Transverse colon (tissue), 3 donors: ENCODE results near the gene OR6J1.

Experiments
- EP300 ChIP-seq: sonication (generic); formaldehyde crosslinking; IDR thresholded peaks from one replicate; pipeline ENCODE4 v1.6.1; 2017; ENCODE audit warnings: antibody characterized with exemption, low read depth
- POLR2A ChIP-seq: fragments of 450-650 bp; IDR thresholded peaks from one replicate; pipeline ENCODE4 v1.6.1; 2016; ENCODE audit warnings: antibody characterized with exemption, mild to moderate bottlenecking, moderate library complexity
- TF ChIP-seq, protein P1 (sequence below), 5 experiments: fragments of 200-600 bp in 3 of 5; fragments of 450-650 bp in 2 of 5; sonication (generic) in 3 of 5; IDR thresholded peaks; 1 replicate in 2 of 5; 2 replicates in 3 of 5; pipeline ENCODE4 v1.5.1; 2016 to 2017; ENCODE audit warnings: antibody characterized with exemption in 5 of 5, inconsistent platforms in 3 of 5, mild to moderate bottlenecking in 2 of 5, moderate library complexity in 1 of 5

DNA sequence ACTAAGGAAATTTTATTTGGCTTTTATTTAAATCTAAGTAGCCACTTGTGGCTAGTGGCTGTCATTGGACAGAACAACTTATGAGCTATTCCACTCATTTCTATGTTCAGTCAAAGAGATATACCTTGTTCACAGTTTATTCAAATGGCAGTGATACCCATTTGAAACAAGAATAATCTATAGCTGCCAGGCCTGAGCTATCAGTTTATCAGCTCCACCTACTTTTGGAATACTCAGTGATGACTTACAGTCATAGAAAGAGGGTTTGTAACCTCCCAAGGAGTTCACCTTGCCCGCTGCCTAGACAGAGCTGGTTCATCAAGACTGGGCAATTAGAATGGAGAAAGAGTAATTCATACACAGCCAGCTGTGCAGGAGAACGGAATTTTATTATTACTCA, 50.6 kb downstream of the OR6J1 start:
- TF ChIP-seq EP300 (no peak), POLR2A (no peak)
- TF ChIP-seq, protein P1, sequence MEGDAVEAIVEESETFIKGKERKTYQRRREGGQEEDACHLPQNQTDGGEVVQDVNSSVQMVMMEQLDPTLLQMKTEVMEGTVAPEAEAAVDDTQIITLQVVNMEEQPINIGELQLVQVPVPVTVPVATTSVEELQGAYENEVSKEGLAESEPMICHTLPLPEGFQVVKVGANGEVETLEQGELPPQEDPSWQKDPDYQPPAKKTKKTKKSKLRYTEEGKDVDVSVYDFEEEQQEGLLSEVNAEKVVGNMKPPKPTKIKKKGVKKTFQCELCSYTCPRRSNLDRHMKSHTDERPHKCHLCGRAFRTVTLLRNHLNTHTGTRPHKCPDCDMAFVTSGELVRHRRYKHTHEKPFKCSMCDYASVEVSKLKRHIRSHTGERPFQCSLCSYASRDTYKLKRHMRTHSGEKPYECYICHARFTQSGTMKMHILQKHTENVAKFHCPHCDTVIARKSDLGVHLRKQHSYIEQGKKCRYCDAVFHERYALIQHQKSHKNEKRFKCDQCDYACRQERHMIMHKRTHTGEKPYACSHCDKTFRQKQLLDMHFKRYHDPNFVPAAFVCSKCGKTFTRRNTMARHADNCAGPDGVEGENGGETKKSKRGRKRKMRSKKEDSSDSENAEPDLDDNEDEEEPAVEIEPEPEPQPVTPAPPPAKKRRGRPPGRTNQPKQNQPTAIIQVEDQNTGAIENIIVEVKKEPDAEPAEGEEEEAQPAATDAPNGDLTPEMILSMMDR (IDR thresholded peaks at IDR 0.05) = no peak
